ENCODE measurements around the gene DYSF.

The DYSF gene

GRCh38 chr2:71516253-71516888 is 63.0 kb downstream of the DYSF start:
- DNase-seq (ENCODE audit: low read depth in 1 of 2, low spot score in 1 of 2) = no peak
- TF ChIP-seq JUND (IDR thresholded peaks at IDR 0.05; ENCODE audit: low read depth) = no peak
- in situ Hi-C loops (cut with HindIII; ENCODE audit: low pct_unique_long_range_greater_than_20kb, low sequenced_read_pairs) = no loop called here

- no peak for DNase-seq (ENCODE audit: low read depth in 1 of 2, low spot score in 1 of 2)
- in situ Hi-C loops (cut with HindIII; ENCODE audit: low pct_unique_long_range_greater_than_20kb, low sequenced_read_pairs) = no loop called here
- no peak for TF ChIP-seq JUND (IDR thresholded peaks at IDR 0.05; ENCODE audit: low read depth)
Observed at GRCh38 chr2:71517851-71518250, 64.5 kb downstream of the DYSF start.

- in situ Hi-C loops (cut with HindIII; ENCODE audit: low pct_unique_long_range_greater_than_20kb, low sequenced_read_pairs) = no loop called here
- no peak for DNase-seq (ENCODE audit: low read depth in 1 of 2, low spot score in 1 of 2)
- no peak for TF ChIP-seq JUND (IDR thresholded peaks at IDR 0.05; ENCODE audit: low read depth)
Observed at GRCh38 chr2:71521436-71521950, 68.1 kb downstream of the DYSF start.

- DNase-seq (ENCODE audit: low read depth in 1 of 2, low spot score in 1 of 2) = no peak
- in situ Hi-C loops (cut with HindIII; ENCODE audit: low pct_unique_long_range_greater_than_20kb, low sequenced_read_pairs) = no loop called here
- no peak for TF ChIP-seq JUND (IDR thresholded peaks at IDR 0.05; ENCODE audit: low read depth)
Observed at GRCh38 chr2:71524476-71524875, 71.1 kb downstream of the DYSF start.

GRCh38 chr2:71526141-71526540 is 72.8 kb downstream of the DYSF start:
- TF ChIP-seq JUND (IDR thresholded peaks at IDR 0.05; ENCODE audit: low read depth) = no peak
- no peak for DNase-seq (ENCODE audit: low read depth in 1 of 2, low spot score in 1 of 2)
- in situ Hi-C loops (cut with HindIII; ENCODE audit: low pct_unique_long_range_greater_than_20kb, low sequenced_read_pairs) = no loop called here

GRCh38 chr2:71526975-71527374 is 73.6 kb downstream of the DYSF start:
- DNase-seq (ENCODE audit: low read depth in 1 of 2, low spot score in 1 of 2) = no peak
- no peak for TF ChIP-seq JUND (IDR thresholded peaks at IDR 0.05; ENCODE audit: low read depth)
- in situ Hi-C loops (cut with HindIII; ENCODE audit: low pct_unique_long_range_greater_than_20kb, low sequenced_read_pairs) = no loop called here

- in situ Hi-C loops (cut with HindIII; ENCODE audit: low pct_unique_long_range_greater_than_20kb, low sequenced_read_pairs) = no loop called here
- DNase-seq (ENCODE audit: low read depth in 1 of 2, low spot score in 1 of 2) = no peak
- TF ChIP-seq JUND (IDR thresholded peaks at IDR 0.05; ENCODE audit: low read depth) = no peak
Observed at GRCh38 chr2:71528131-71528591, 74.8 kb downstream of the DYSF start.

- TF ChIP-seq JUND (IDR thresholded peaks at IDR 0.05; ENCODE audit: low read depth) = no peak
- DNase-seq (ENCODE audit: low read depth in 1 of 2, low spot score in 1 of 2) = no peak
- in situ Hi-C loops (cut with HindIII; ENCODE audit: low pct_unique_long_range_greater_than_20kb, low sequenced_read_pairs) = no loop called here
Observed at GRCh38 chr2:71528749-71529148, 75.4 kb downstream of the DYSF start.

- in situ Hi-C loops (cut with HindIII; ENCODE audit: low pct_unique_long_range_greater_than_20kb, low sequenced_read_pairs) = no loop called here
- TF ChIP-seq JUND (IDR thresholded peaks at IDR 0.05; ENCODE audit: low read depth) = no peak
- DNase-seq (ENCODE audit: low read depth in 1 of 2, low spot score in 1 of 2) = no peak
Observed at GRCh38 chr2:71530211-71530610, 76.8 kb downstream of the DYSF start.

- in situ Hi-C loops (cut with HindIII; ENCODE audit: low pct_unique_long_range_greater_than_20kb, low sequenced_read_pairs) = no loop called here
- TF ChIP-seq JUND (IDR thresholded peaks at IDR 0.05; ENCODE audit: low read depth) = no peak
- peak; percentile 14 to 25 for DNase-seq (ENCODE audit: low read depth in 1 of 2, low spot score in 1 of 2)
Observed at GRCh38 chr2:71530641-71531332, 77.4 kb downstream of the DYSF start.

GRCh38 chr2:71531522-71532047 is 78.2 kb downstream of the DYSF start:
- in situ Hi-C loops (cut with HindIII; ENCODE audit: low pct_unique_long_range_greater_than_20kb, low sequenced_read_pairs) = no loop called here
- no peak for TF ChIP-seq JUND (IDR thresholded peaks at IDR 0.05; ENCODE audit: low read depth)
- peak in 1 of 2 experiments; percentile 35 for DNase-seq (ENCODE audit: low read depth in 1 of 2, low spot score in 1 of 2)

GRCh38 chr2:71532327-71532726 is 79.0 kb downstream of the DYSF start:
- in situ Hi-C loops (cut with HindIII; ENCODE audit: low pct_unique_long_range_greater_than_20kb, low sequenced_read_pairs) = no loop called here
- no peak for TF ChIP-seq JUND (IDR thresholded peaks at IDR 0.05; ENCODE audit: low read depth)
- DNase-seq (ENCODE audit: low read depth in 1 of 2, low spot score in 1 of 2) = no peak

GRCh38 chr2:71534201-71534600 is 80.8 kb downstream of the DYSF start:
- TF ChIP-seq JUND (IDR thresholded peaks at IDR 0.05; ENCODE audit: low read depth) = no peak
- in situ Hi-C loops (cut with HindIII; ENCODE audit: low pct_unique_long_range_greater_than_20kb, low sequenced_read_pairs) = no loop called here
- DNase-seq (ENCODE audit: low read depth in 1 of 2, low spot score in 1 of 2) = no peak

Data from T47D (cell line).